Activated CD8-positive, alpha-beta memory T cell treated with anti-CD3 and anti-CD28 coated beads, Interleukin-2, amount 50 U/mL, for 1 hour (primary cell): ENCODE measurements around the gene C10orf71.

Experiments used
- DNase-seq: peaks from one replicate; pipeline ENCODE4 v3.0.0-alpha.2; 2020; ENCODE audit errors: extremely low read depth

The C10orf71 gene

GRCh38 chr10:49295297-49295696 is 3.7 kb upstream of the C10orf71 start:
- DNase-seq = no peak

GRCh38 chr10:49296382-49296781 is 2.6 kb upstream of the C10orf71 start:
- DNase-seq = no peak

GRCh38 chr10:49296836-49297235 is 2.1 kb upstream of the C10orf71 start:
- DNase-seq = no peak

- DNase-seq = no peak
Measured at GRCh38 chr10:49297818-49298670, 926 bp upstream of the C10orf71 start.

- DNase-seq = no peak
Measured at GRCh38 chr10:49298671-49298982, 343 bp upstream of the C10orf71 start.

GRCh38 chr10:49299816-49300139 is 808 bp downstream of the C10orf71 start:
- DNase-seq = no peak

GRCh38 chr10:49300140-49300974 is 1.4 kb downstream of the C10orf71 start:
- DNase-seq = no peak

GRCh38 chr10:49301302-49301701 is 2.3 kb downstream of the C10orf71 start:
- no peak for DNase-seq

GRCh38 chr10:49302088-49302487 is 3.1 kb downstream of the C10orf71 start:
- no peak for DNase-seq

GRCh38 chr10:49303711-49304110 is 4.7 kb downstream of the C10orf71 start:
- no peak for DNase-seq

GRCh38 chr10:49304137-49304536 is 5.2 kb downstream of the C10orf71 start:
- DNase-seq = no peak

GRCh38 chr10:49307921-49308320 is 9.0 kb downstream of the C10orf71 start:
- DNase-seq = no peak

- DNase-seq = no peak
Measured at GRCh38 chr10:49308881-49309280, 9.9 kb downstream of the C10orf71 start.

GRCh38 chr10:49309691-49310411 is 10.9 kb downstream of the C10orf71 start:
- no peak for DNase-seq

- no peak for DNase-seq
Measured at GRCh38 chr10:49310460-49310859, 11.5 kb downstream of the C10orf71 start.

- DNase-seq = no peak
Measured at GRCh38 chr10:49310901-49311554, 12.1 kb downstream of the C10orf71 start.

GRCh38 chr10:49311555-49312236 is 12.7 kb downstream of the C10orf71 start:
- DNase-seq = no peak

- DNase-seq = no peak
Measured at GRCh38 chr10:49312246-49312869, 13.4 kb downstream of the C10orf71 start.

GRCh38 chr10:49313501-49314070 is 14.6 kb downstream of the C10orf71 start:
- DNase-seq = no peak

GRCh38 chr10:49314806-49315205 is 15.8 kb downstream of the C10orf71 start:
- DNase-seq = no peak

GRCh38 chr10:49318028-49318427 is 19.1 kb downstream of the C10orf71 start:
- no peak for DNase-seq
